NCI-H1092 (cell line): ENCODE measurements around the gene SMARCA4.
A peak's percentile ranks its signal among the peaks of the same experiment; 100 is the strongest.
"Not testable (repeated sequence)": the region's sequence is repeated elsewhere in the genome, so short reads cannot be mapped to it uniquely, and the experiment has no call there.

Experiments
- DNase-seq: peaks from one replicate; lab custom pipeline; 2025; lab: John Stamatoyannopoulos, UW

SMARCA4 gene

DNA sequence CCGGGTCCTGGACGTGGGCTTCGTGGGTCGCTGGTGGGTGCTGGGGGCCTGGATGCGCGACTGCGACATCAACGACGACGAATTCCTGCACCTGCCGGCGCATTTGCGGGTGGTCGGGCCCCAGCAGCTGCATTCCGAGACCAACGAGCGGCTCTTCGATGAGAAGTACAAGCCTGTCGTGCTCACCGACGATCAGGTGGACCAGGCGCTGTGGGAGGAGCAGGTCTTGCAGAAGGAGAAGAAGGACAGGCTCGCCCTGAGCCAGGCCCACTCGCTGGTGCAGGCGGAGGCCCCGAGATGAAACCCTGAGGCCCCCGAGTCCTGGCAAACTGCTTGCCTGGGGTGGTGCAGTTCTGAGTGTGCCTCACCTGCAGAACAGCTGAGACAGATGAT lies 31.4 kb upstream of the SMARCA4 start:
- no peak for DNase-seq

DNA sequence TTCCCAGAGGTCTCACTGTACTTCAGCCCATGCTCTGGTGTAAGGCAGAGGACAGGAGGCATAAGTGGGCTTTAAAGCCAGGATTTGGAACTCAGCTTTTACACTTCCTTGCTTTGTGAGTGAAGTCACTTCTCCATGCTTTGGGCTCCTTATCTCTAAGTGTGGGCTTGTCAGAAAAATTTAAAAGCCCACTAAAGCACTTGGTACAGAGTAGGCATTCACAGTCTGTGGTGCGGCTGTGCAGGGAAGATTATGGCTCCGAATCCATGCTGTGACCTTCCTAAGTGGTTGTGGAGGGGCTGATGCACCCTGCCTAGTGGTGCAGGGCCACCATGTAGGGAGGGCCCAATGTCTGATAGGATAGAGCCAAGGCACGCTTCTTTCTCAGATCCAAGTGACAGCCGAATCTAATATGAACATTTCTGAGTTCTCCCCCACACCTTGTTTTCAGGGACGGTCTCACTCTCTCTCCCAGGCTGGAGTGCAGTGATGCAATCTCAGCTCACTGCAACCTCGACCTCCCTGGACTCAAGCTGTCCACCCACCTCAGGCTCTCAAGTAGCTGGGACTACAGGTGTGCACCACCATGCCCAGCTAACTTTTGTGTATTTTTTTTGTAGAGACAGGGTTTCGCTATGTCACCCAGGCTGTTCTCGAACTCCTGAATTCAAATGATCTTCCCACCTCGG lies 25.3 kb upstream of the SMARCA4 start:
- no peak for DNase-seq

DNA sequence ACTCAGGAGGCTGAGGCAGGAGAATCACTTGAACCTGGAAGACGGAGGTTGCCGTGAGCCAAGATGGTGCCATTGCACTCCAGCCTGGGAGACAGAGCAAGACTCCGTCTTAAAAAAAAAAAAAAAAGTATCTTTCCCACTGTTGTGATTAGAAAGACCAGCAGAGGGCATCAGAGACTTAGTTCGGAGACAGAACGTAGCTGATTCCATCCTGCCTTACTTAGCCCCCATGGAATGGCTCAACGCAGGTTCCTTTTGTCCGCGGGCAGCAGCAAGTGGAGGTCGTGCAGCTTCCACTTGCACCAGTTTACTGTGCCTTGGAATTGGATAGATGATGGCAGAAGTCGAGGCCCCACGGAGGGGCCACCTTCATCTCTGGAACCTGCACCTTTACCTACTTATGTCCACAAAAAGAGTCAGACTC lies 24.2 kb upstream of the SMARCA4 start:
- DNase-seq = peak; percentile 73

DNA sequence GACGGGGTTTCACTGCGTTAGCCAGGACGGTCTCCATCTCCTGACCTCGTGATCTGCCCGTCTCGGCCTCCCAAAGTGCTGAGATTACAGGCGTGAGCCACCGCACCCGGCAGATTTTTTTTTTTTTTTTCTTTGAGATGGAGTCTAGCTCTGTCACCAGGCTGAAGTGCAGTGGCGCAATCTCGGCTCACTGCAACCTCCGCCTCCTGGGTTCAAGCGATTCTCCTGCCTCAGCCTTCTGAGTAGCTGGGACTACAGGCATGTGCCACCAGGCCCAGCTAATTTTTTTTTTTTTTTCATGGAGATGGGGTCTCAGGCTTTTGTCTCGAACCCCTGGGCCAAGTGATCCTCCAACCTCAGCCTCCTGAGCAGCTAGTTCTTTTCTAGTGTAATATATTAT lies 19.2 kb upstream of the SMARCA4 start:
- DNase-seq = not testable (repeated sequence)

DNA sequence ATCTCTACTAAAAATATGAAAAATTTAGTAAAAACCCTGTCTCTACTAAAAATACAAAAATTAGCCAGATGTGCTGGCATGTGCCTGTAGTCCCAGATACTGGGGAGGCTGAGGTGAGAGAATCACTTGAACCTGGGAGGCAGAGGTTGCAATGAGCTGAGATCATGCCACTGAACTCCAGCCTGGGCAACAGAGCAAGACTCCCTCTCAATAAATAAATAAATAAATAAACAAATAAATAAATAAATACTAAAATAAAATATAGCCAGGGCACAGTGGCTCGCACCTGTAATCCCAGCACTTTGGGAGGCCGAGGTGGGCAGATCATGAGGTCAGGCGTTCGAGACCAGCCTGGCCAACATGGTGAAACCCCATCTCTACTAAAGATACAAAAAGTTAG lies 17.4 kb upstream of the SMARCA4 start:
- not testable (repeated sequence) for DNase-seq

DNA sequence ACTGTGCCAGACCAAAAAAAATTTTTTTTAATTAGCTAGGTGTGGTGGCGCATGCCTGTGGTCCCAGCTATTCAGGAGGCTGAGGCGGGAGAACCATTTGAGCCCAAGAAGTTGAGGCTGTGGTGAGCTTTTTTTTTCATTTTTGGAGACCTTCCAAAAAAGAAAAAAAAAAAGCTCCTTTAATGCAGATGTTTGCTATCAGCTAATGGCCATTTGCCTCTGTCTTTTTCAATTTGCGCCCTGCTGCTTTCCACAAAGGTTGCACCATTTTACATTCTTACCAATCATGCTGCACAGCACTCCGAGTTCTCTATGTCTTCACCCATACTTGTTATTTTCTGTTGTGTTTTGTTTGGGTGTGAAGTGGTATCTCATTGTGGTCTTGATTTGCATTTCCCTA lies 15.6 kb upstream of the SMARCA4 start:
- no peak for DNase-seq

DNA sequence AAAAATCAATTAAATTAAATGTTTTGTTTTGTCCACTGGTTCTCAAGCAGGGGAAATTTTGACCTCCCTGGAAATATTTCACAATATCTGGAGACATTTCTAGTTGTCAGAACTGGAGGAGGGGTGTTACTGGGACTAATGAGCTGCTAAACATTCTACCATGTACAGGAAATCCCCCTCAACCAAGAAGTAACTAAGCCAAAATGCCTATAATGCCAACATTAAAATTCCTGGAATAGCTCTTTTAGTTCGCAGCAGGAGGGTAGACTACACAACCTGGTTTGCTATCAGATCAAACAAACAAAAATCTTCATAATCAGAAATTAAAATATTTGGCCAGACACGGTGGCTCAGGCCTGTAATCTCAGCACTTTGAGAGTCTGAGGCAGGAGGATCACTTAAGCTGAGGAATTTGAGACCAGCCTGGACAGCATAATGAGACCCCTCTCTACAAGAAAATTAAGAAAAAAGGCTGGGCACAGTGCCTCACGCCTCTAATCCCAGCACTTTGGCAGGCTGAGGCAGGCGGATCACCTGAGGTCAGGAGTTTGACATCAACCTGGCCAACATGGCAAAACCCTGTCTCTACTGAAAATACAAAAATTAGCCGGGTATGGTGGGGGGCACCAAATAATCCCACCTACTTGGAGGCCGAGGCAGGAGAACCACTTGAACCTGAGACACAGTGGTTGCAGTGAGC lies 13.7 kb upstream of the SMARCA4 start:
- no peak for DNase-seq

DNA sequence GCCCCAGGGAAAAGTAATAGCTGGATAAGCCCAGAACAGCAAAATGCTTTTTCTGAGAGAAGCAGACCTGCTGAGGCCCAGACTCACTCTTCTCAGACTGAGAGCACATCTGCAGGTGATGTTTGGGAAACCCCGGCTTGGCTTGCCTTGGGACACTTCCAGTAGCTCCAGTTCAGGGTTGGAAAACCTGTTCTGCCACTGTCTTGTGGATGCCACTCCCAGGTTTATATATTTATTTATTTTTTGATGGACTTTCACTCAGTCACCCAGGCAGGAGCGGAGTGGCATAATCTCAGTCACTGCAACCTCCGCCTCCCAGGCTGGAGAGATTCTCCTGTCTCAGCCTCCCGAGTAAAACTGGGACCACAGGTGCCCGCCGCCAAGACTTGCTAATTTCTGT lies 8.0 kb upstream of the SMARCA4 start:
- DNase-seq = no peak

DNA sequence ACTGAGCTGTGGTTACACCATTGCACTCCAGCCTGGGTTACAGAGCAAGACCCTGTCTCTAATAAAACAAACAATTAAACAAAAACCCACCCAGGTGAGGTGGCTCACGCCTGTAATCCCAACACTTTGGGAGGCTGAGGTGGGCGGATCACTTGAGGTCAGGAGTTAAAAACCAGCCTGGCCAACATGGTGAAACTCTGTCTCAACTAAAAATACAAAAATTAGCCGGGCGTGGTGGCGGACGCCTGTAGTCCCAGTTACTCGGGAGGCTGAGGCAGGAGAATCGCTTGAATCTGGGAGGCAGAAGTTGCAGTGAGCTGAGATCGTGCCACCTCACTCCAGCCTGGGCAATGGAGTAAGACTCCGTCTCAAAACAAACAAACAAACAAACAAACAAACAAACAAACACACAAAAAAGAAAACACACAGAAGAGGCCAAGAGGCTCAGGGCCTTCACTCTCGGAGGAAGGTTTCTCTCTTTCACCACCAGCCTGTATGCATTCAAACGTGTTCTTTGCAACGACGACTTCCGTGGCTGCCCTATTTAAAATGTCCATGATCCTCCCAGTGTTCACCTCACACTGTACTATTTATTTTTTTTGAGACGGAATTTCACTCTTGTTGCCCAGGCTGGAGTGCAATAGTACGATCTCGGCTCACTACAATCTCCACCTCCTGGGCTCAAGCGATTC lies 1.4 kb upstream of the SMARCA4 start:
- not testable (repeated sequence) for DNase-seq

DNA sequence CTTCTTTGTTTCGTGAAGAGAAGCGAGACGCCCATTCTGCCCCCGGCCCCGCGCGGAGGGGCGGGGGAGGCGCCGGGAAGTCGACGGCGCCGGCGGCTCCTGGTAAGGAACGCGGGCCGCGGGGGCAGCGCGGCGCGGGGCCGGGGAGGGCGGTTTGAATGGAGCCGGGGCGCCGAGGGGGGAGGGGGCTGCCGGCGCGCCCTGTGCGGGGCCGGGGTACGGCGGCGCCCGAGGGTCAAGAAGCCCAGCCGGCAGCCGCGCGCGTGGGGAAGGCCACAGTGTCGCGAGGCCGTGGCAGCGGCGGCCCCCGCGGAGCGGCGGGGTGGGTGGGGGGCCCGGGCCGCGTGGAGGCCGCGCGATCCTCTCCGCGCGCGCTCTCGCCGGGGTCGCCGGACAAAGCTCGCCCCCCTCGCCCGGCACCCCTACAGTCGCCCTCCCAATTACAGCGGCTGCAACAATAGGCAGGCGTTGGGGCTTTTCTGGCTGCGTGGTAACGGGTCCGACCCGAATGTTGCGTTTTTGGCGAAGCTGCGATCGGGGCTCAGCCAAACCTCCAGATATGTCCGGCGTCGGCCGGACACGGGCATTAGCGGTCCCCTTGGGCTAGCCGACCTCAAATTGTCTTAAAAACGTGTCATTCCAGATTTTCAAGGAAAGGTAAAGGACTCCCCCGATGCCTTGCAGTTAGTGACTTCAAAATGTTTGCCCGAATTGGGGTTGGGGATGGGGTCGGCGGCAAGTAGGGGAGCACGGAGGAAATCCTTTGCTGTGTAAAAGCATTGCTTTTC lies 437 bp downstream of the SMARCA4 start:
- DNase-seq = no peak

DNA sequence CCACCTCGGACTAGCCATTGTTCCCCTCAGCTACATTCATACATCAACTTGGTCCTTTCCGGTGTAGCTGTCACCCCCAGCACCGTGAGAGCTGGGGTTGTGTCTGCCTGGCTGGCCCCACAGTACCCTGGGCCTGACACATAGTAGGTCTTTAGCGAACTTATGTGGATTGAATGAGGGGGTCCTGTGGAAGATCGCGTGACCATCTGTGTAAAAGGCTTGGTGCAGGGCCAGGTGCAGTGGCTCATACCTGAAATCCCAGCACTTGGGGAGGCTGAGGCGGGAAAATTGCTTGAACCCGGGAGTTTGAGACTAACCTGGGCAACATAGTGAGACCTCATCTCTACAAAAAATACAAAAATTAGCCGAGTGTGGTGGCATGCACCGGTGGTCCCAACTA lies 2.0 kb downstream of the SMARCA4 start:
- DNase-seq = no peak

DNA sequence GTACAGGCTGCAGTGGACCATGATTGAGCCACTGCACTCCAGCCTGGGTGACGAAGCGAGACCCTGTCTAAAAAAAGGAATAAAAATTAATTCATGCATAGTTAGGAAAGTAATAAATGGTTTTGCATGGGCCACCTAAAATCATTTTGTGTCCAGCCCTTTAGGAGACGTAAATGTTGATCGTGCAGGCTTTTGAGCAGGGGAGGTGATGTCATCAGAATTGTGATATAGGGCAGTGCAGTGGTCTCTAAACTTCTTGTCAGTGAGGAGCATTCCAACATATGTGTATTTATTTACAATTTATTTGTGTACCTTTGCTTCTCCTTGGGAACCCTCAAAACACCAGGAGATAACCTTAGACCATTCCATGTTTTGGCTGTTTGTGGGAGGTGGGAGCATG lies 3.0 kb downstream of the SMARCA4 start:
- no peak for DNase-seq

DNA sequence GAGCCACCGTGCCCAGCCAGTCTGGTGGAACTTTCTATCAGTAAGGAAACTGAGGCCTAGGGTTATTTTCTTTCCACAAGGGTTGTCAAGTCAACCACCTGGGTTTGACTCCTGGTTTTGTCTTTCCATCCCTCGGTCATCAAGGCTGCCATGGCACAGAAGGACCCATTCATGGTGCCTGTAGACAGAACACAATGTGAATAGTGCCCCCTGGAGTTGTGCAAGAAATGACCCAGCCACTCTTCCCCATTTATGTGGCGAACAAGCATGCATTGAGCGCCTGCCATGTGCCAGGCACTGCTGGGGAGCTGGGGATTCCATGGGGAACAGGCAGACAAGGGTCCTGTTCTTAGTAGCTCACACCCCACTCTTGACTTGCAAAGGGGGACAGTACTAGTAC lies 4.1 kb downstream of the SMARCA4 start:
- no peak for DNase-seq

DNA sequence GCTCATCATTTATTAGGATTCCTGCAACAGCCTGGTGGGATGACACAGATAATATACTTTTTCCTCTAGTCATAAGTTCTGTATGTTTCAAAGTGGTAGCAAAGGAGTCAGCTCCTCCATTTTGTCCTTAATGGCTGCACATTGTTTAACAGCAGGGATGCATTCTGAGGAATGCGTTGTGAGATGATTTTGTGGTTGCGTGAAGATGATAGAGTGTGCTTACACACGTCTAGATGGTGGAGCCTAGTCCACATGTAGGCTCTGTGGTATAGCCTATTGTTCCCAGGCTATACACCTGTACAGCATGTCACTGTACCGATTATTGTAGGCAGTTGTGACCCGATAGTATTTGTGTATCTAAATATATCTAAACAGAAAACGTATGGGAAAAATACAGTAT lies 4.6 kb downstream of the SMARCA4 start:
- DNase-seq = no peak

DNA sequence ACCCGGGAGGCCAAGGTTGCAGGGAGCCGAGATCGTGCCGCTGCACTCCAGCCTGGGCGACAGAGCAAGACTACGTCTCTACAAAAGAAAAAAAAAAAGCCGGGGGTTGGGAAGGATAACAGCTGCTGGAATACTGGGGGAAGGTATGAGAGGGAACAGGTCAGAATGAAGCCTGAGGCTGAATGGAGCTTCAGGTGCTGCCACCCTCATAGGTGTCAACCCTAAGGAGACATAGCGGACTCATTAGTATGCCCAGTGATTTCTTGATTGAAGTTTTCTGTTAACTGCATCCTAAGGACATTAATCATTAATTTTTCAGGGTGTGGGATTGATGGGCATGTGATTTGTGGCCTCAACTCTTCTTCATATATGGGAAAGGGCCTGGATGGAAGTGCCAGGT lies 6.0 kb downstream of the SMARCA4 start:
- DNase-seq = no peak

DNA sequence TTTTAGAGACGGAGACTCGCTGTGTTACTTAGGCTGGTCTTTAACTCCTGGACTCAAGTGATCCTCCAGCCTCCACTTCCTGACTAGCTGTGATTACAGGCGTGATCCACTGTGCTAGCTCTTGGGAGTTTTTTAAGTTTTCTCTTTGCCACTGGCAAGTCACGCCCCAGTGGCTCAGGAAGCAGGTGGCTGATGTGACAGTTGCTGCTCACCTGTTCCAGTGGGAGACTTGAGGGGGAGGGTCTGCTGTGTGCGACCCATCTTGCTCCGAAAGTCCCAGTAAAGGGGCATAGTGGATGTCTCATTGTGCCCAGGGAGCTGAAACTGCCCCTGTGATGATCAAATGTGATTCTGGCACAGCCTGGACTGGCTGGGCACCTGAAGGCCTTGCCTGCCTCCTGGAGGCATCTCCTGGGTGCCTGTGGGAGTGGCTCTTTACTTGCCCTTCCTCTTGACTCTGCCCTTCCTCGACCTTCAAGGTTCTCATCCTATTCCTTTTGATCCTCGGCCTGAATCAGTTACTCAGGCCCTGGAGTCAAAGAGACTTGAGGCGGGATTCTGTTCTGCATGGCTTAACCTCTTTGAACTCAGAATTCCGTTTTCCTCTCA lies 7.8 kb downstream of the SMARCA4 start:
- no peak for DNase-seq

DNA sequence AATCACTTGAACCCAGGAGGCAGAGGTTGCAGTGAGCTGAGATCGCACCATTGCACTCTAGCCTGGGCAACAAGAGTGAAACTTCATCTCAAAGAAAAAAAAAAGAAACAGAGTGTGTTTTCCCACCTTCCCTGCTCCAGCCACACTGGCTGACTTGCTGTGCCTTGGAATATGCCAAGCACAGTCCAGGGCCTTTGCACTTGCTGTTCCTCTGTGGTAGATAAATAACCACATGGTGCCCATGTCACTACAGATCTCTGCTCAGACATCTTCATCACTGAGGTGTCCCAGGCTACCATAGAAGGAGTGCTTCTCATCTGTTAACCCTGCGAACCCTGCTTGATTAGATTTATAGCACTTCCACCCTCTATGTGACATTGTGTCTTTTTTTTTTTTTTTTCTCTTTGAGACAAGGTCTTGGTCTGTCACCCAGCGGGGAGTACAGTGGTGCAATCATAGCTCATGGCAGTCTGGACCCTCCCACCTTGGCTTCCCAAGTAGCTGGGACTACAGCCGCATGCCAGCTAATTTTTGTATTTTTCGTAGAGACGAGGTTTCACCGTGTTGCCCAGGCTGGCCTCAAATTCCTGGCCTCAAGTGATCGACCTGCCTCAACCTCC lies 10.4 kb downstream of the SMARCA4 start:
- DNase-seq = no peak

DNA sequence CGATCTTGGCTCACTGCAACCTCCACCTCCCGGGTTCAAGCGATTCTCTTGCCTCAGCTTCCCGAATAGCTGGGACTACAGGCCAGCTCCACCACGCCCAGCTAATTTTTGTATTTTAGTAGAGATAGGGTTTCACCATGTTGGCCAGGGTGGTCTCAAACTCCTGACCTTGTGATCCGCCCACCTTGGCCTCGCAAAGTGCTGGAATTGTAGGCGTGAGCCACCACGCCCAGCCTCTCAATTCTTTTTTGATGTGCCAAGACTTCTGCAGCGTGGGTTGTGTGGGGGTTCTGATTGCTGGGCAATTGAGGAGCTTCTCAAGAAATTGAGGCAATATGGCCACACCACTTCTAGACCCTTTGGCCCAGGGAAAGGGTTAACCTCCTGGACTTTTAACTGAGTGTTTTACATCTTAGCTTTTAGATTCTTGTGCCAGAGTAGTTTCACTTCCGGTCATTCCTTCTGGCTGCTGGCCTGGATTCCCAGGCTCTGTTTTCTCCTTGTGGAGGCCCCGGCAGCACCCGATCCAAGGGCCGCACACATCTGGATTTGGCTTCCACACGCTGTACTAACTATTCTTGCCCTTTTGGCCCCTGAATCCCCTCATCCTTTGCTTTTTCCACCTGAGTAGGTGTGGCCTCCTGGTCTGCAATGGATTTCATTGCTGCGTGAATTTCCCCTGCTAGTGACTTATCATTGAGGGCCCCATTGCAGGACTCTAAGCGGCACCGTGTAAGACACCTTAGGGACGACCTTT lies 14.7 kb downstream of the SMARCA4 start:
- no peak for DNase-seq

DNA sequence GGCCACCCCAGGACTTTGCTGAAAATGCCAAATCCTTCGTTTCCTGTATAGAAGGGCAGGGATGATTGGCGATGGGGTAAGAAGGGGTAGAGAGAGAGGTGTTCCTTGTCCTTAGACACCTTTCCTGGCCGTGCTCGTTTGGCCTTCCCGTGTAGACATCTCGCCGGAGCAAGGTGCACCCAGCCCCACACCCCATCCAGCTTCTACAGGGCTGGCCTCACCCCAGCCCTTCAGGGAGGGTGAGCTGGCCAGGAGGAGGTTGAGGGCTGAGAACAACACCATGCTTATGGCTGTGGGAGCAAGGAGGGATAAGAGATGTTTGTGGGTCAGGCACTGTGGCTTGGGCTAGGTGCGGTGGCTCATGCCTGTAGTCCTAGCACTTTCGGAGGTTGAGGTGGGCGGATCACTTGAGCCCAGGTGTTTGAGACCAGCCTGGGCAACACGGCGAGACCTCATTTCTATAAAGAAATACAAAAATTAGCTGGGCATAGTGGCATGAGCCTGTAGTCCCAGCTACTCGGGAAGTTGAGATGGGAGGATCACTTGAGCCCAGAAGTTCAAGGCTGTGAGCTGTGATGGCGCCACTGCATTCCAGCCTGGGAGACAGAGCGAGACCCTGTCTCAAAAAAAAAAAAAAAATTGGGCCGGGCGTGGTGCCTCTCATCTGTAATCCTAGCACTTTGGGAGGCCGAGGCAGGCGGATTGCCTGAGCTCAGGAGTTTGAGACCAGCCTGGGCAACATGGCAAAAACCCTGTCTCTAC lies 15.5 kb downstream of the SMARCA4 start:
- no peak for DNase-seq

DNA sequence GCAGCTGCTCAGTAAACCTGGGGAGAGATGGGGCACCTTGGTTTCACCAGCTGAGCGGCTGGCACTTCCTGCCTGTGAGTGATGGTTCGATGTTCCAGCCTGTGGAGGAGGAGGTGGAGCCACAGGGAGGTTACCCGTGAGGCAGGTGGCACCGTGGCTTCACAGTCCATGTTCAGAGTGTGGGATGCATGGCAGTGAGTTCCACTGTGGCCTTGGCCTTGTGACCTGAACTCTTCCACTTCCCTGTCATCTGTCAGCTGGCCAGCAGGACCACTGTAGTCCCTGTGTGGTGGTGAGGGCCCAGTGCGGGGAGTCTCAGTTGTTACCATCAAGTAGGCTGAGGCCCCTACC lies 16.9 kb downstream of the SMARCA4 start:
- no peak for DNase-seq
